NCI-H748 (cell line): Measurements from ENCODE around the gene MZT2A.
"Not testable (repeated sequence)": the region's sequence is repeated elsewhere in the genome, so short reads cannot be mapped to it uniquely, and the experiment has no call there.

ENCODE experiments used
- DNase-seq: peaks from one replicate; lab custom pipeline; 2025; ENCODE audit not compliant: unreplicated experiment; lab: John Stamatoyannopoulos, UW

The MZT2A gene

GRCh38 chr2:131467722-131468121 lies 24.5 kb downstream of the MZT2A start:
- not testable (repeated sequence) for DNase-seq

- not testable (repeated sequence) for DNase-seq
Measured at GRCh38 chr2:131454914-131455313, 37.3 kb downstream of the MZT2A start.

- DNase-seq = not testable (repeated sequence)
Measured at GRCh38 chr2:131451265-131451949, 40.8 kb downstream of the MZT2A start.

GRCh38 chr2:131447981-131448380 lies 44.2 kb downstream of the MZT2A start:
- DNase-seq = not testable (repeated sequence)

GRCh38 chr2:131445896-131446295 lies 46.3 kb downstream of the MZT2A start:
- no peak for DNase-seq

- DNase-seq = not testable (repeated sequence)
Measured at GRCh38 chr2:131445515-131445797, 46.7 kb downstream of the MZT2A start.

DNA sequence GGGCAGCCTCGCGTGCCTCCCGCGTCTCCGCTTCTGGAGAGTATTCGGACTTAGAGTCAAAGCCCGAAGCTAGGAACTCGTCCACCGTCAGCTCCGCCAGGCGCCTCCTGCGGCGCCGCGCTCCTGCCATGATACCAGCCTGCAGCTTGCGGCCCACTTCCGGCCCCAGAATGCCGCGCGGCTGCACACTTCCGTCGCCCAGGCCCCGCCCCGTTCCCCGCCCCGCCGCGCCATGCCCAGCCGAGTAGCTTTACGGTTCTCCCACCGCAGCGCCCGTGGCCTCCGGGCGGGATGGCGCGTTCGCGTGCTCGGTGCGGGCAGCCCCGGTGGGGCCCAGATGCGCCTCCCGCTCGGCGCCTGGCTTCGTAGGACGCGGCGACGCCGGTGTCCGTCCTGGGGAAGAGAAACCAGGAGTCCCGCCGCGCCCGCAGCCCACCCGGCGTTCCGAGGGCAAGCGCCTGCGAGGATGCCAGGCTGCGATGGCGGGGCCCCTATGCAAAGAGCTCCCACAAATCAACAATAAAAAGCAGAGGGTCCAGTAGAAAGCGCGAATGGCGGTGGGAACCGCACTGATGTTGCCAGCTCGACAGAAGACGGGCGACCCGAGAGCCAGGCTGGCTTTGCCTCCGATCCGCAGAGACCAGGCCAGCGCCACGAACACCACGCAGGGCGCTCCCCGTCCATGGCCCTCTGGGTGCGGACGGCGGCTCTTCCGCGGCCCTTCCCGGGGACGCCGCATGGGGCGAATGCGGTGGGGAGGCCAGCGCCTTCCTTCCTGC lies 47.3 kb downstream of the MZT2A start:
- not testable (repeated sequence) for DNase-seq

DNA sequence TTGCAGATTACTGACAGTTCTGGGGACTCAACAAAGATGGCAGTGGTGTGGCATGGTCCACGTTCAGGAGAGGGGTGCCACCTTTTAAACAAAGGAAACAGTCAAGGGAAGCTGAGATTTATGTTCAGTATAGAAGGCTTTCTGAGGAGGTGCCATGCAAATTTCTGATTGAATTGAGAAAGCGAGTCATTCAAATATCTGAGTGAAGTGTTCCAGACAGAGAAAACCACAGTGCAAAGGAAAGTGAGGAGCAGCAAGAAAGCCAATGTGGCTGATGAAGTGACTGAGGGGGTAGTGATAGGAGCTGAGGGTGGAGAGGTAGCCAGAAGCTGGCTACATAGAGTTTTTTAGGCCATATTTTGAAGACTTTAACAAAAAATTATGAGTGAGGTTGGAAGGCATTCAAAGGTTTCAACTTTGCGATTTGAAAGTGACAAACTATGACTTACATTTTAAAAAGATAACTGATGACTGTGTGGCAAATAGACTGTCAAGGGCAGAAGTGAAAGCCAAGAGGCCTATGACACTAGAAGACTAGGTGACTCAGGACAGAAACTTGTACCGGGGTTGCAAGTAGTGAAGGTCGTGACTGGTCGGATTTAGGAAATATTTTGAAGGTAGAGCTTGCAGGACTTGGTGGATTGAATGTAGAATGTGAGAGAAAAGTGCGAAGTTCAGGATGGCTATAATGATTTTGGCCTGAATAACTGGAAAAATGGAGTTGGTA lies 51.3 kb downstream of the MZT2A start:
- DNase-seq = not testable (repeated sequence)
